ENCODE measurements around the gene CDH4.

GRCh38 chr20:61295682-61296628, 43.9 kb downstream of the CDH4 start:
- TF ChIP-seq CTCF (IDR thresholded peaks at IDR 0.05), result no peak
- no peak for TF ChIP-seq ZFX (IDR thresholded peaks at IDR 0.05; ENCODE audit: borderline replicate concordance)
